MM.1S (cell line): Measurements from ENCODE around the gene KIAA1958.

Experiments used
- CTCF ChIP-seq: fragments of 300-600 bp; sonication (generic); IDR thresholded peaks from 2 replicates; pipeline ENCODE4 v1.5.1; 2016; ENCODE audit warnings: antibody characterized with exemption, low read length, mixed read lengths
- EZH2 ChIP-seq: fragments of 300-600 bp; sonication (generic); optimal IDR thresholded peaks from 2 replicates; pipeline ENCODE3; 2017; ENCODE audit warnings: low read depth, mild to moderate bottlenecking, antibody characterized with exemption, low read length, mixed read lengths

DNA sequence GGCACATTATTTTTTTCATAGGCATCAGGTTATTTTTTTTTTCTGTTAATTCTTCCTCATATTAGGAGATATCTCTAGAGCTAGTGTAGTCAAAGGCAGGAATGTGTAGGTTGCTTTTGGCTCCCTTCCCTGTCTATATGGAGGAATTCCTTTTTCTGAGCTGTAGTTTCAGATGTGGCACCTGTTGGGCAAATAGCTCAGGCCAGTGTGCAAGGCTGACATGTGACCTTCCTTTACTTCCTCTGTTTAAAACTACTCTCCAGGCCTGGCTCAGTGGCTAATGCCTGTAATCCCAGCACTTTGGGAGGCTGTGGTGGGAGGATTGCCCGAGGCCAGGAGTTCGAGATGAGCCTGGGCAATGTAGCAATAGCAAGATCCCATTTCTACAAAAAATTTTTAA, 40.5 kb upstream of the KIAA1958 start:
- no peak for TF ChIP-seq CTCF
- TF ChIP-seq EZH2 = no peak
